Karpas-422 (cell line): ENCODE results near the gene OTOP2. TPM values are rescaled to one million over a fixed set of nuclear protein-coding genes. Genes with fewer than 3 reads are reported as not detected.

Source experiments
- DNase-seq: peaks from one replicate; pipeline ENCODE4 v3.0.0-alpha.2; 2015
- H2AFZ ChIP-seq: fragments of 200-600 bp; sonication (generic); 2 replicates; pipeline ENCODE4 v1.6.1; 2014; ENCODE audit warnings: antibody characterized with exemption, low read length, mixed read lengths
- H3K27ac ChIP-seq: fragments of 200-600 bp; sonication (generic); 2 replicates; pipeline ENCODE4 v1.5.1; 2014; ENCODE audit warnings: mild to moderate bottlenecking, low read length, moderate library complexity
- H3K27me3 ChIP-seq: fragments of 200-600 bp; sonication (generic); 2 replicates; pipeline ENCODE4 v1.6.1; 2014; ENCODE audit warnings: low read length, mixed read lengths
- H3K36me3 ChIP-seq: fragments of 200-600 bp; sonication (generic); 2 replicates; pipeline ENCODE4 v1.6.1; 2014; ENCODE audit warnings: low read length, mixed read lengths; ENCODE audit not compliant: insufficient read depth
- H3K4me1 ChIP-seq: fragments of 200-600 bp; sonication (generic); 2 replicates; pipeline ENCODE4 v1.6.1; 2014; ENCODE audit warnings: mild to moderate bottlenecking, low read length, mixed read lengths
- H3K4me2 ChIP-seq: fragments of 200-600 bp; sonication (generic); 2 replicates; pipeline ENCODE4 v1.6.1; 2014; ENCODE audit warnings: low read length, low read depth, mild to moderate bottlenecking; ENCODE audit not compliant: poor library complexity, severe bottlenecking
- H3K4me3 ChIP-seq: fragments of 200-600 bp; sonication (generic); 2 replicates; pipeline ENCODE4 v1.5.1; 2014; ENCODE audit warnings: mild to moderate bottlenecking, antibody characterized with exemption, low read length, mixed read lengths
- H3K79me2 ChIP-seq: fragments of 200-600 bp; sonication (generic); 2 replicates; pipeline ENCODE4 v1.6.1; 2014; ENCODE audit warnings: mild to moderate bottlenecking, low read length, mixed read lengths
- H3K9ac ChIP-seq: fragments of 200-600 bp; sonication (generic); 2 replicates; pipeline ENCODE4 v1.6.0; 2014; ENCODE audit warnings: low read length
- H3K9me2 ChIP-seq: fragments of 200-600 bp; sonication (generic), shearing (Covaris generic); replicated peaks from 2 replicates; pipeline ENCODE4 v1.6.0; 2014; ENCODE audit warnings: mild to moderate bottlenecking, low read length, moderate library complexity; ENCODE audit not compliant: insufficient read depth
- H3K9me3 ChIP-seq: fragments of 300-700, 200-600 bp; sonication (generic); 2 replicates; pipeline ENCODE4 v1.6.1; 2014; ENCODE audit warnings: low read length, mixed read lengths
- H4K20me1 ChIP-seq: fragments of 200-600 bp; sonication (generic); 2 replicates; pipeline ENCODE4 v1.6.1; 2014; ENCODE audit warnings: mild to moderate bottlenecking, antibody characterized with exemption, low read length, low read depth; ENCODE audit not compliant: insufficient read depth
- total RNA-seq: library from RNA; depleted of rRNA; stranded (reverse); fragments of >200 nt; shearing (Covaris generic); gene quantifications from 2 replicates; pipeline ENCODE4 v1.2.3, GENCODE V29; 2014; ENCODE audit warnings: low replicate concordance

The OTOP2 gene
- total RNA-seq, 1 experiment from 2014 or later = not detected

- Histone ChIP-seq H3K9ac (no peak overlapping the region), H3K4me1 (no peaks in the 10 kb centered on the region), H3K9me3 (no peaks in the 10 kb centered on the region), H3K27ac (no peak overlapping the region), H3K4me3 (no peak overlapping the region), H3K79me2 (no peaks in the 10 kb centered on the region), H4K20me1 (no peaks in the 10 kb centered on the region), H3K27me3 (no peaks in the 10 kb centered on the region), H2AFZ (no peak overlapping the region), H3K9me2 (no peaks in the 10 kb centered on the region), H3K36me3 (no peaks in the 10 kb centered on the region), H3K4me2 (no peak overlapping the region)
- no peak for DNase-seq
Observed at GRCh38 chr17:74939534-74939933, 15.5 kb downstream of the OTOP2 start.

- Histone ChIP-seq H3K9me2 (no peaks in the 10 kb centered on the region), H3K27me3 (no peaks in the 10 kb centered on the region), H2AFZ (no peak overlapping the region)
Observed at GRCh38 chr17:74941128-74941725, 17.2 kb downstream of the OTOP2 start.

GRCh38 chr17:74943808-74944522, 19.9 kb downstream of the OTOP2 start:
- Histone ChIP-seq H3K9me2 (no peaks in the 10 kb centered on the region), H2AFZ (no peak overlapping the region), H3K36me3 (no peaks in the 10 kb centered on the region), H3K27me3 (no peaks in the 10 kb centered on the region), H3K4me1 (no peaks in the 10 kb centered on the region), H3K27ac (no peak overlapping the region), H3K4me3 (no peak overlapping the region), H3K9me3 (no peaks in the 10 kb centered on the region), H3K4me2 (no peak overlapping the region), H3K79me2 (no peaks in the 10 kb centered on the region), H4K20me1 (no peaks in the 10 kb centered on the region), H3K9ac (no peak overlapping the region)
- no peak for DNase-seq

More at GRCh38 chr17:74941128-74941725, 17.2 kb downstream of the OTOP2 start:
- Histone ChIP-seq H3K36me3 (no peaks in the 10 kb centered on the region), H3K4me1 (no peaks in the 10 kb centered on the region), H3K4me2 (no peak overlapping the region), H3K27ac (no peak overlapping the region), H3K4me3 (no peak overlapping the region), H4K20me1 (no peaks in the 10 kb centered on the region), H3K79me2 (no peaks in the 10 kb centered on the region), H3K9me3 (no peaks in the 10 kb centered on the region), H3K9ac (no peak overlapping the region)
- no peak for DNase-seq

- Histone ChIP-seq H3K9me2 (no peaks in the 10 kb centered on the region), H4K20me1 (no peaks in the 10 kb centered on the region), H3K9me3 (no peaks in the 10 kb centered on the region), H3K9ac (no peak overlapping the region), H3K27ac (no peak overlapping the region), H3K27me3 (no peaks in the 10 kb centered on the region), H2AFZ (no peak overlapping the region), H3K36me3 (no peaks in the 10 kb centered on the region), H3K4me2 (no peak overlapping the region), H3K79me2 (no peaks in the 10 kb centered on the region), H3K4me3 (no peak overlapping the region), H3K4me1 (no peaks in the 10 kb centered on the region)
- no peak for DNase-seq
Observed at GRCh38 chr17:74945543-74945942, 21.5 kb downstream of the OTOP2 start.

- no peaks in the 10 kb centered on the region for H3K79me2 ChIP-seq
- no peak overlapping the region for H3K27ac ChIP-seq
- H3K9ac ChIP-seq = no peak overlapping the region
- H4K20me1 ChIP-seq = no peaks in the 10 kb centered on the region
- H3K4me2 ChIP-seq = no peak overlapping the region
- H3K4me1 ChIP-seq = no peaks in the 10 kb centered on the region
- DNase-seq = no peak
- no peak overlapping the region for H3K4me3 ChIP-seq
- no peaks in the 10 kb centered on the region for H3K27me3 ChIP-seq
- no peak overlapping the region for H2AFZ ChIP-seq
- H3K9me2 ChIP-seq = no peaks in the 10 kb centered on the region
- H3K9me3 ChIP-seq = no peaks in the 10 kb centered on the region
- H3K36me3 ChIP-seq = no peaks in the 10 kb centered on the region
Observed at GRCh38 chr17:74946641-74947040, 22.6 kb downstream of the OTOP2 start.

GRCh38 chr17:74947041-74947754, 23.1 kb downstream of the OTOP2 start:
- Histone ChIP-seq H3K36me3 (no peaks in the 10 kb centered on the region), H3K9me2 (no peaks in the 10 kb centered on the region), H2AFZ (no peak overlapping the region), H3K4me1 (no peaks in the 10 kb centered on the region), H3K79me2 (no peaks in the 10 kb centered on the region), H3K27me3 (no peaks in the 10 kb centered on the region), H4K20me1 (no peaks in the 10 kb centered on the region), H3K4me2 (no peak overlapping the region), H3K4me3 (no peak overlapping the region), H3K9ac (no peak overlapping the region), H3K9me3 (no peaks in the 10 kb centered on the region), H3K27ac (no peak overlapping the region)
- DNase-seq = no peak

GRCh38 chr17:74949455-74950115, 25.5 kb downstream of the OTOP2 start:
- Histone ChIP-seq H4K20me1 (no peaks in the 10 kb centered on the region), H3K4me1 (no peaks in the 10 kb centered on the region), H3K27me3 (no peaks in the 10 kb centered on the region), H3K9ac (no peak overlapping the region), H3K4me2 (no peak overlapping the region), H3K4me3 (no peak overlapping the region), H3K27ac (no peak overlapping the region), H3K9me3 (no peaks in the 10 kb centered on the region), H3K9me2 (no peaks in the 10 kb centered on the region), H2AFZ (no peak overlapping the region), H3K36me3 (no peaks in the 10 kb centered on the region), H3K79me2 (no peaks in the 10 kb centered on the region)
- no peak for DNase-seq

- Histone ChIP-seq H3K4me3 (no peak overlapping the region), H3K27ac (no peak overlapping the region), H3K4me2 (no peak overlapping the region), H3K9me2 (no peaks in the 10 kb centered on the region), H3K27me3 (no peaks in the 10 kb centered on the region), H3K36me3 (no peaks in the 10 kb centered on the region), H3K79me2 (no peaks in the 10 kb centered on the region), H3K9me3 (no peaks in the 10 kb centered on the region), H3K4me1 (no peaks in the 10 kb centered on the region), H4K20me1 (no peaks in the 10 kb centered on the region), H3K9ac (no peak overlapping the region), H2AFZ (no peak overlapping the region)
- no peak for DNase-seq
Observed at GRCh38 chr17:74950207-74950606, 26.1 kb downstream of the OTOP2 start.
